NCI-H2227 (cell line): ENCODE results near the gene SLC2A10.
A peak's percentile ranks its signal among the peaks of the same experiment; 100 is the strongest.

Experiments
- DNase-seq: peaks from one replicate; lab custom pipeline; 2025; ENCODE audit not compliant: unreplicated experiment; lab: John Stamatoyannopoulos, UW

Gene SLC2A10

DNA sequence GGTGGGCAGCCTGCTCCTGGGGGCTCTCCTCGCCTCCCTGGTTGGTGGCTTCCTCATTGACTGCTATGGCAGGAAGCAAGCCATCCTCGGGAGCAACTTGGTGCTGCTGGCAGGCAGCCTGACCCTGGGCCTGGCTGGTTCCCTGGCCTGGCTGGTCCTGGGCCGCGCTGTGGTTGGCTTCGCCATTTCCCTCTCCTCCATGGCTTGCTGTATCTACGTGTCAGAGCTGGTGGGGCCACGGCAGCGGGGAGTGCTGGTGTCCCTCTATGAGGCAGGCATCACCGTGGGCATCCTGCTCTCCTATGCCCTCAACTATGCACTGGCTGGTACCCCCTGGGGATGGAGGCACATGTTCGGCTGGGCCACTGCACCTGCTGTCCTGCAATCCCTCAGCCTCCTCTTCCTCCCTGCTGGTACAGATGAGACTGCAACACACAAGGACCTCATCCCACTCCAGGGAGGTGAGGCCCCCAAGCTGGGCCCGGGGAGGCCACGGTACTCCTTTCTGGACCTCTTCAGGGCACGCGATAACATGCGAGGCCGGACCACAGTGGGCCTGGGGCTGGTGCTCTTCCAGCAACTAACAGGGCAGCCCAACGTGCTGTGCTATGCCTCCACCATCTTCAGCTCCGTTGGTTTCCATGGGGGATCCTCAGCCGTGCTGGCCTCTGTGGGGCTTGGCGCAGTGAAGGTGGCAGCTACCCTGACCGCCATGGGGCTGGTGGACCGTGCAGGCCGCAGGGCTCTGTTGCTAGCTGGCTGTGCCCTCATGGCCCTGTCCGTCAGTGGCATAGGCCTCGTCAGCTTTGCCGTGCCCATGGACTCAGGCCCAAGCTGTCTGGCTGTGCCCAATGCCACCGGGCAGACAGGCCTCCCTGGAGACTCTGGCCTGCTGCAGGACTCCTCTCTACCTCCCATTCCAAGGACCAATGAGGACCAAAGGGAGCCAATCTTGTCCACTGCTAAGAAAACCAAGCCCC, 16.0 kb downstream of the SLC2A10 start:
- DNase-seq, result no peak

DNA sequence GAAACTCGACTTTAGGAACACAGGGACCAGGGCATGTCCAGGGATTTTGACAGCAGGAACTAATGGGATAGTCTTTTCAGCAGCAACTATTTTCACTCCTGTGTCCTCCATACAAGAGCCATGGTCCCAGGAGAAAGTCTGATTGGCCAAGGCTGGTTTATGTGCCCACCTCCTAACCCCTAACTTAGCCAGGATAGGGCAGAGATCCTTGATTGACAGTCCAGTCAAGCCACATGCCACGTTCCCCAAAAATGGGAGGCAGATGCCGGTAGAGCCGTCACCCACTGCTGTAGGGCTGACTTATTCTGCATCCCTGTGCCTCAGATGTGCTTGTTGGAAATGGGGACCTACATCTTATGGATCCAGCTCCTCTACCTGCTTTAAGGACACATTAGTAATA, 22.3 kb downstream of the SLC2A10 start:
- DNase-seq, result no peak

DNA sequence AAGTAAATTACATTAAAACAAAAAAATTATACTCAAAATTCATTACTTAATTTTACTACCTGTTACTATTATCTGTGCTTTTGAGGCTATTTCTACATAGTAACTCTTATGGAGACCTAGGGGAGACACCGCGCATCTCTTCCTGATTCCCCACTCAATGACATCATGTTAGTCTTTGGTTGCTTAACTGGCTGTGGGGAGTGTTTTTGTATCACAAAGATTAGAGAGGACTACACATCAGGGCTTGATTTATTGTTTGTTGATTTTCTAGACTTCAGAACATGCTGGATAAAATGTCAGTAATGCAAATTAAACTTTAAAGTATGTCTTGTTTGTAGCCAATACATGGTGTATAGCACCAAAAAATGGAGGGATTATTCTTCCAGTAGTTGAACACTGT, 26.0 kb downstream of the SLC2A10 start:
- DNase-seq, result no peak

DNA sequence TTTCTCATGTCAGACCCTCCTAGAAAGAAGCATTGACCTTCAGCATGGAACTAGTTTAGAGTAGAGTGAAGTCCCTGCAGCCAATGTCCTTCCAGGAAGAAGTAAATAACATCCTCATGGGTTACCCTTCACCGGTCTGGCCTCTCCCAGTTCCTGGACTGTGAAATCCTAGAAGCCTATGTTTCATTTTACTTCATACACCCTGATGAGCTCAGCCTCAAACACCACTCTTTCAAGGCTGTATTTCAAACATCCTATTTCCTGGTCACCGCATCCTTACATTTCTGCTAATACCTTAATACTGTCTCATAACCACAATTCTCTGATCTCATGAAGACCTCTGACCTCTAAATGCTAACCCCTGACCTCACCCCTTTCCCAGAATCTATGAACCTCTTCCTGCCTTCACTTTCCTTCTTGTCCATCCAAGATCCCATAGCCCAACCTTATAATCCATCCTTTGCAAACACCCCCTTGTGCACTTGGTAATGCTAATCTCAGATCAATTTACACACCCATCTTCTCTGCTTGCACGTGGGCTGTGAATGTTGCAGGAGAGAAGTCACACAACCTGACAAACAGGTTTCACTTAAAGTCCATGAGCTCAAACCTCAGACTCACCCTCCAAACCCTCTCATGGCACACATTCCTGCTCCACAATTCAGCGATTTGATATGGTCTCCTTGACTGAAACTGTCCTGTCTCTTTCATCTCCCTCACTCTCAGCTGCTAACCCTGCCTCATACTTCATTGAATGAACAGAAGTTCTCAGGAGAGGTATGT, 30.2 kb downstream of the SLC2A10 start:
- no peak for DNase-seq

DNA sequence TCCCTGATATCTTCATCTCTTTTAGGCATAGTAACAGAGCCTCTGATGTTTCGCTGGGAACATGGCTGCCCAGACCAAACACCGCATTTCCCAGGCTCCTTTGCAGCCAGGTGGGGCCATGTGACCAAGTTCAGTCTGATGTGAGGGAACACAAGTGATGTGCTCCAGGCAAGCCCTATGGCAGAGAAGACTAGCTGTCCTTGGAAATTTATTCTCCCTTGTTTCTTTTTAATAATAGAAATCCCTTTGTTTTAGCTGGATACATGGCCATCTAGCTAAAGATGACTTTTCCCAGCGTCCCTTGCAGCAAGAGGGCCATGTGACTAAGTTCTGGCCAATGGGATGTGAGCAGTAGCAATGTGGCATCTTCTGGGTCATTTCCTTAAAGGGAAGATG, 30.8 kb downstream of the SLC2A10 start:
- no peak for DNase-seq

GRCh38 chr20:46741924-46742668, 32.6 kb downstream of the SLC2A10 start:
- DNase-seq, result no peak

- no peak for DNase-seq
These were observed 33.2 kb downstream of the SLC2A10 start for GRCh38 chr20:46742669-46743045.

DNA sequence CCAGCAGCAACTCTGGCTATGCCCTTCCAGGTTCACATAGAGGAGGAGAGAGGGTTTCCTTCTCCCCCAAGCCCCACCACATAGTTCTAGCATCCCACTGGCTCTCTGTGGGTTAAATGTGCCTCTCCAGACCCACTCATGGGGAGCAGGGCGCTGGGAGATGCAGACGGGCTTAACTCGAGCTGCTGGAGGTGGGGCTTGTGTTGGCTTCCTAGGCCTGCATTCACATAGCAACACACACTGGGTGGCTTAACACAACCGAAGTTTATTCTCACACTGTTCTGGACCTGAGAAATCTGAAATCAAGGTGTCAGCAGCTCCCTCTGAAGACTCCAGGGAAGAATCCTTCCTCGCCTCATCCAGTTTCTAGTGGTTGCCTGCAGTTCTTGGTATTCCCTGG, 33.6 kb downstream of the SLC2A10 start:
- no peak for DNase-seq

DNA sequence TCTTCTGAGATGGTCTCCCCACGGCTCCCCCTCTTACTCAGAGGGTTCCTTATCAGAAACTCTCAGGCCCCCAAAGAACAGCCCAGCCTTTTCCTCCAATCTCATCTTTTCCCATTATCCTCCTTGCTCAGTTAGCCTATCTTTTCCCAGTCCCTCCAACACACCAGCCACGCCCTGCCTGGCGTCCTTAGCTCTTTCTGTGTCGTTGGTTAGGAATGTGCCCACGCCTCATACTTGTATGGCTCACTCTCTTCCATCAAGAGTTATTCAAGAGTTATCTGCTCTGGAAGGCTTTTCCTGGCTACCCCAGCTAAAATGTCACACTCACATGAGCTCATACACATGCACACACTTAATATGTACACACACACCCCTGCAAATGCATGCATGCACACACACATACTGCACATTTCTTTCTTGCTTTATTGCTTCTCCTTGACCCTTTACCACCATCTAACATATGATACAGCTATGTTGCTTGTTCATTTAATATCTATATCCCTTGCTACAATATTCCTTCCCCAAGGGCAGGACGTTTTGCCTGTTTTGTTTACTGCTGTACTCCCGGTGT, 37.6 kb downstream of the SLC2A10 start:
- DNase-seq, result no peak

DNA sequence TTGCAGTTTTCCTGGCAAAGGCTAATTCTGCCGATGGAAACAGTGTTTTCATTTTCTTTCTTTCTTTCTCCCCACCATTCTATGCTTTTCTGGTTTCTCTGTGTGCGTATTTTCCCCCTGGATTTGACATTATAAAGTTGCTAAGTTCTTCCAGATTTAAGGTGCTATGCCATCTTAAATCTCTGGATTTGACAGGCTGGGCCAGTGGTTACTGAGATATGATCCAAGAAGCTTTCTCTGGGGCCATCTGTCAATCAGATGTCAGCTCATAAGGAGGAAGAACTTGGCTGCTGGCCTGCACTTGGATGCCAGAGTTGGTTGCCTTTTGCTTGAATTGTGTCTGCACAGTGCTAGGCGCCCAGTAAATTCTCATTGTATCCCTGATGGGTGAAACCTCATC, 39.7 kb downstream of the SLC2A10 start:
- DNase-seq, result no peak

GRCh38 chr20:46751856-46752255, 42.4 kb downstream of the SLC2A10 start:
- DNase-seq, result no peak

DNA sequence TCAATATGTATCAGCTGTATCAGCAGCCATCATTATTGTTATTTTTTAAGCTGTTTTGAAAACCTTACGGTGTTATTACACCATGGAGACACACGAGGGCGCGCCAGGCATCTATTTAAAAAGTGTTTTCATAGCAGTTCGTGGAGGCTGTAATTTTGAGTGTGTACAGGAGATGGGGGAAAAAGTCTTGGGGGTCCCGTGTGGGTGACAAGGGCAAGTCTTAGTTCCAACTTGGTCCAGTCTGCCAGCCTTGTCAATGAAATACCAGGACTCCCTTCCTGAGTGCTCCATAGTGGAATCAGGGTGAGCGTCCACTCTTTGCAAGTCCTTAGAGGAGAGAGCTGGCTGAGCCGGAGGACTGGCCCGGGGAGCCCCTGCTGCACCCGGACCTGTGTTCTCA, 43.3 kb downstream of the SLC2A10 start:
- DNase-seq, result peak; percentile 76

GRCh38 chr20:46755483-46756413, 46.3 kb downstream of the SLC2A10 start:
- no peak for DNase-seq

GRCh38 chr20:46756419-46756818, 47.0 kb downstream of the SLC2A10 start:
- DNase-seq, result no peak

DNA sequence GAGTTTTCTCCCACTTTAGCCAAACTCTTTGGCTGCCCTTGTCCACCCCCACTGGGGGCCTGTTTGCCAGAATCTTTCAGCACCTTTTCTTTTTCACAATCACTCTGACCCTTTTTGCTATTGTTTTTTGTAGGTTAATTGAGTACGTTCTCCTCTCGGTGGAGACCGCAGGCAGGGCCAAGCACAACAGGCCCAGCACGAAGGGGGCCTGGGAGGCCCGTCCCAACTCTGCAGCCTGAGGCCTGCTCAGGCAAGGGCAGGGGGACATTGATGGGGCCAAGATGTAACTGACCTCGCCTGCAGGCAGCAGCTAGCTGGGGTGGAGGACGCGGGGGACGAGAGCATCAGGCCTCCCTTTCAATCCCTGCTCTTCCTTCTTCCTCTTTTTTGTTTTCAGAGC, 47.7 kb downstream of the SLC2A10 start:
- DNase-seq, result no peak

DNA sequence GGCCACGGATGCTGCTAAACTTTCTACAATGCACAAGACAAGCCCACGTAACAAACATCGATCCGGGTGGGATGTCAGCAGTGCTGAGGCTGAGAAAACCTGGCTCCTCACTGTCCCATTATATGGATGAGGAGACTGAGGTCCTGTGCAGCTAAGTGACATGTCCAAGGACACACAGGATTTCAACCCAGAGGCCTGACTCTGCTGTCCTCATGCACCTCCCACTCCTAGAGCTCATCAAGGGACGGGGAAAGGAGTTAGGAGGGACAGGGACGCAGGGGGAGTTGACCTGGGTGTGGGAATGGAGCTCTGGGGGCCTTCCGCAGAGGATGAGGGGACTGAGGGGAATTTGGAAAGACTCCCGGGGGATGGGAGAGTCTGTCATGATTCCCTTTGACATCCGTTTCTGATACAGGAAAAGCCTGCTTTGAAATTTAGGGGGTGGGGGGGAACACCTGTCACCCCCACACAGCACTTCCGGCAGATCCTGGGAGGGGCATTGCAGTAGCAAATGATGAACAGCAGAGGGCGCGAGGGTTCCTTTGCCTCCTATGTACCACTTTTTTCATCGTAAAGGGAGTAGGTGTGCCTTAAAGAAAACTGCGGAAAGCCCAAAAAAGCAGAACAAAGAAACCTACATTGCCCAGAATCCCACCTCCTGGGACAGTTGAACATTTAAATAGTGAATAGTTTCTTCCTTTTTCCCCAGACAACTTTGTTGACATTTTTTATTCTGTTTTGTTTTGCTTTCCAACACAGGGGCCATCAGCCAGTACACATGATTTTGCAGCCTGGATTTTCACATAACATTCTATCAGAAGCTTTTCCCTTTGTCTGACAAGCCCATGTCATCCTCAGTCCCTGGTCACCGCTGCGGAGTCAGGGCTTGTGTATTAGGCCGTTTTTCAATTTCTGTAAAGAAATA, 48.6 kb downstream of the SLC2A10 start:
- peak; percentile 76 for DNase-seq

- DNase-seq, result no peak
These were observed 49.6 kb downstream of the SLC2A10 start for GRCh38 chr20:46758929-46759669.

DNA sequence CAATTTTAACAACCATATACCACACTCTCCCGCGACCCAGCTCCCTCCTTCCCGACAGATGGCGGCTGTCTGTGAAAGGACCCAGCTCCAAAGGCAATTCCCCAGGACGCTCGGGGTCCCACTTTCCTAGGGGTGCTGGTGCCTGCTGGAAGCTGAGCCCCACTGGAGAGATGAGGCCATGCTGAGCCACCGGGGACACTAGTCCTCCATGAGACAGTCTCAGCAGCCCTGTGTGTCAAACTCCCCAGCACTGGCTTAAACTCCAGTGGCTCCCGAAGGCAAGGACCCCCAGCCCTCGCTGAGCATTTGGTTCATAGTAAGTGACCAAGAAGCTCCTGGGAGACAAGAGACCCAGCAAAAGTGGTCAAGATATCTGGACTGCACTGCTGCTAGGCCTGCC, 52.1 kb downstream of the SLC2A10 start:
- no peak for DNase-seq
